Chondrocyte (in vitro differentiated cells): ENCODE results near the gene RGS3. TPM values are rescaled to one million over a fixed set of nuclear protein-coding genes. Genes with fewer than 3 reads are reported as not detected.

Experiments
- DNase-seq: peaks from one replicate; pipeline ENCODE4 v3.0.0; 2021; ENCODE audit warnings: mixed read lengths, low spot score
- H3K27ac Mint-ChIP-seq: one replicate; pipeline ENCODE4 v1.8.0; 2021; ENCODE audit warnings: mild to moderate bottlenecking, moderate library complexity, mixed read lengths; ENCODE audit not compliant: unreplicated experiment
- H3K27me3 Mint-ChIP-seq: 2 replicates; pipeline ENCODE4 v1.8.0; 2021; ENCODE audit warnings: low read depth, mixed read lengths
- H3K36me3 Mint-ChIP-seq: 2 replicates; pipeline ENCODE4 v1.8.0; 2021; ENCODE audit warnings: low read depth, mixed read lengths
- H3K4me1 Mint-ChIP-seq: 2 replicates; pipeline ENCODE4 v1.8.0; 2021; ENCODE audit warnings: low read depth, mild to moderate bottlenecking, mixed read lengths
- H3K4me3 Mint-ChIP-seq: one replicate; pipeline ENCODE4 v1.8.0; 2021; ENCODE audit warnings: mild to moderate bottlenecking, moderate library complexity, mixed read lengths; ENCODE audit not compliant: unreplicated experiment
- H3K9me3 Mint-ChIP-seq: 2 replicates; pipeline ENCODE4 v1.8.0; 2021; ENCODE audit warnings: low read depth, mixed read lengths
- CTCF ChIP-seq: fragments of 200-600 bp; sonication (generic); IDR thresholded peaks from 2 replicates; pipeline ENCODE4 v1.5.0; 2021; ENCODE audit warnings: antibody characterized with exemption, mild to moderate bottlenecking, moderate library complexity
- total RNA-seq: library from RNA; stranded (reverse); gene quantifications from 3 replicates; pipeline ENCODE4 v1.2.1, GENCODE V29; 2021

The RGS3 gene
- total RNA-seq, 1 donor from 2014 or later = 55.2 TPM

GRCh38 chr9:113529336-113530009, 65.9 kb downstream of the RGS3 start:
- no peaks in the 10 kb centered on the region for H3K36me3 Mint-ChIP-seq
- H3K27ac Mint-ChIP-seq = no peak overlapping the region
- no peaks in the 10 kb centered on the region for H3K9me3 Mint-ChIP-seq
- H3K4me1 Mint-ChIP-seq = peaks cover 25% of the 10 kb centered on the region
- no peaks in the 10 kb centered on the region for H3K27me3 Mint-ChIP-seq
- no peak for DNase-seq
- TF ChIP-seq CTCF = no peak
- no peak overlapping the region for H3K4me3 Mint-ChIP-seq

- no peak for DNase-seq
- Mint-ChIP-seq H3K27me3 (no peaks in the 10 kb centered on the region), H3K27ac (no peak overlapping the region), H3K36me3 (no peaks in the 10 kb centered on the region), H3K4me3 (no peak overlapping the region), H3K4me1 (peaks cover 20% of the 10 kb centered on the region), H3K9me3 (no peaks in the 10 kb centered on the region)
- TF ChIP-seq CTCF = no peak
These were observed 66.6 kb downstream of the RGS3 start for GRCh38 chr9:113530022-113530635.

- Mint-ChIP-seq H3K36me3 (no peaks in the 10 kb centered on the region), H3K27me3 (no peaks in the 10 kb centered on the region), H3K27ac (no peak overlapping the region), H3K4me3 (no peak overlapping the region), H3K4me1 (peaks cover 14% of the 10 kb centered on the region), H3K9me3 (no peaks in the 10 kb centered on the region)
- TF ChIP-seq CTCF = no peak
- no peak for DNase-seq
These were observed 67.4 kb downstream of the RGS3 start for GRCh38 chr9:113530942-113531341.

- no peak for DNase-seq
- Mint-ChIP-seq H3K4me1 (peaks cover 9% of the 10 kb centered on the region), H3K27ac (no peak overlapping the region), H3K9me3 (no peaks in the 10 kb centered on the region), H3K4me3 (no peak overlapping the region), H3K36me3 (no peaks in the 10 kb centered on the region), H3K27me3 (no peaks in the 10 kb centered on the region)
- no peak for TF ChIP-seq CTCF
These were observed 68.6 kb downstream of the RGS3 start for GRCh38 chr9:113531919-113532808.

GRCh38 chr9:113532809-113533190, 69.3 kb downstream of the RGS3 start:
- no peaks in the 10 kb centered on the region for H3K36me3 Mint-ChIP-seq
- peaks cover 6% of the 10 kb centered on the region for H3K4me1 Mint-ChIP-seq
- no peak for TF ChIP-seq CTCF
- H3K4me3 Mint-ChIP-seq = no peak overlapping the region
- no peak for DNase-seq
- H3K9me3 Mint-ChIP-seq = no peaks in the 10 kb centered on the region
- H3K27me3 Mint-ChIP-seq = no peaks in the 10 kb centered on the region
- H3K27ac Mint-ChIP-seq = no peak overlapping the region
